Ovary (tissue), 9 donors: Measurements from ENCODE around the gene ERI3. TPM values are rescaled to one million over a fixed set of nuclear protein-coding genes. Genes with fewer than 3 reads are reported as not detected.

ENCODE experiments used
- DNase-seq, 5 donors: peaks; one replicate each; pipeline ENCODE4 v3.0.0-alpha.2; 2019 to 2020
- H3K27ac ChIP-seq, 2 donors: fragments of 200-600 bp; one replicate each; pipeline versions ENCODE4 v1.5.1 to v1.8.0; 2019 to 2022
- H3K27me3 ChIP-seq: fragments of 200-600 bp; one replicate; pipeline ENCODE4 v1.8.0; 2022
- H3K36me3 ChIP-seq: fragments of 200-600 bp; sonication (generic); one replicate; pipeline ENCODE4 v1.5.1; 2019
- H3K4me1 ChIP-seq: one replicate; pipeline ENCODE4 v1.8.1; 2013; ENCODE audit warnings: mild to moderate bottlenecking, moderate library complexity; ENCODE audit not compliant: insufficient read depth
- H3K4me3 ChIP-seq: fragments of 200-600 bp; sonication (generic); one replicate; pipeline ENCODE4 v1.5.1; 2017
- H3K9me3 ChIP-seq, 2 donors: fragments of 200-600 bp in 1 of 2; sonication (generic) in 1 of 2; one replicate each; pipeline versions ENCODE4 v1.5.1 to v1.8.1; 2013 to 2019; ENCODE audit warnings: mild to moderate bottlenecking in 1 of 2, moderate library complexity in 1 of 2
- CTCF ChIP-seq, 3 donors: fragments of 450-650 bp in 2 of 3; fragments of 200-600 bp in 1 of 3; IDR thresholded peaks; one replicate each; pipeline versions ENCODE4 v1.5.1 to v1.8.0; 2016 to 2022; ENCODE audit warnings: antibody characterized with exemption in 3 of 3, mild to moderate bottlenecking in 1 of 3
- EP300 ChIP-seq: sonication (generic); formaldehyde crosslinking; IDR thresholded peaks from one replicate; pipeline ENCODE4 v1.6.1; 2017; ENCODE audit warnings: antibody characterized with exemption
- POLR2A ChIP-seq: fragments of 450-650 bp; IDR thresholded peaks from one replicate; pipeline ENCODE4 v1.6.1; 2017; ENCODE audit warnings: antibody characterized with exemption, mild to moderate bottlenecking, moderate library complexity
- WGBS, 3 donors: extraction: QIAGEN DNeasy Blood & Tissue Kit in 1 of 3; methylation state at CpG; one replicate each; pipeline versions ENCODE4 v1.1.5 to v1.1.7; 2013 to 2017; 5-methylcytosine and 5-hydroxymethylcytosine counted together
- intact Hi-C, 4 donors: fragments of 100-400 bp; cut with DNase I; formaldehyde crosslinking; loops; one replicate each; pipeline versions ENCODE4 v1.11.0 to v1.15.1; 2022 to 2023
- polyA plus RNA-seq, 2 donors: library from polyadenylated mRNA; stranded (reverse); fragments of 200-250 nt in 1 of 2; fragments of 350-450 nt in 1 of 2; fragmentation: Illumina TruSeq in 1 of 2; extraction: RNeasy Lipid Tissue Mini Kit (QIAGEN cat#74804) in 1 of 2; gene quantifications; one replicate each; pipeline ENCODE4 v1.2.3, GENCODE V29; 2013 to 2014
- total RNA-seq, 7 donors: library from RNA; depleted of rRNA in 2 of 7; stranded (reverse); fragments of >200 nt in 2 of 7; fragmentation: NEBNext Ultra II Directional in 3 of 7; extraction: Animal tissue kit (Norgen Biotek cat#: 25700) in 3 of 7; gene quantifications; one replicate each; pipeline versions ENCODE4 v1.1.0 to v1.2.4, GENCODE V29; 2016 to 2023
- donor health status: DM: no; HTN: no; CAD: no; lungs with moderate emphysema.
- donor health status: DM: no; HTN: no; CAD: no.
- donor health status: Bipolar disorder and iron deficiency.
- donor health status: DM: yes; HTN: yes; CAD: no.
- donor health status: DM: no; HTN: no; CAD: no.
- donor health status: DM: yes; HTN: yes; CAD: no.

Gene ERI3
- total and polyA plus RNA-seq, 9 donors: 35.4 to 67.0 (median 48.9) TPM

DNA sequence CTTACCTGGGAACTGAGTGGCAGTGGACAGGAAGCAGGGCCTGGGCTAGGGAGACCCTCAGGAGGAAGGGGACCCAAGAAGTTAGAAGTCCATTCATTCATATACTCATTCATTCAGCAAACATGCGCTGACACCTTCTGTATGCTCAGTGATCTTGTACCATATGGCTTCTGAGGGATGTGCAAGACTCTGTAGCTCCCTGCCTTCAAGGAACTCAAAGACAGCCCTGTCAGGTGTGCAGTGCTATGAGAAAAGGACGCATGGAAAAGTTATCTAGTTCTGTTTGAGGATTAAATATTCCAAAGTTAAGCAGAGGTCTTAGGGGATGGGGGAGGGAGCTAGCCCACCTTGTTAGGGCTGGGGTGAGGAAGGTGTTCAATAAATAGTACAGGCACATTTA is 129.3 kb downstream of the ERI3 start:
- H3K4me1 ChIP-seq: no peaks in the 10 kb centered on the region
- no peak for DNase-seq
- no peaks in the 10 kb centered on the region for H3K9me3 ChIP-seq
- H3K27ac ChIP-seq: no peak overlapping the region
- intact Hi-C loops: loop anchor here in 1 of 4 donors (10.0 kb wide), 1 partner anchor 369 kb away; no protein-coding TSS in a partner anchor
- no peak overlapping the region for H3K4me3 ChIP-seq
- TF ChIP-seq EP300 (no peak), POLR2A (no peak), CTCF (IDR thresholded peaks at IDR 0.05) (no peak)
- no peaks in the 10 kb centered on the region for H3K27me3 ChIP-seq
- no peaks in the 10 kb centered on the region for H3K36me3 ChIP-seq
- WGBS, 3 donors: 94 to 98% (median 97%) methylated on average over 2 of the region's 2 CpGs

DNA sequence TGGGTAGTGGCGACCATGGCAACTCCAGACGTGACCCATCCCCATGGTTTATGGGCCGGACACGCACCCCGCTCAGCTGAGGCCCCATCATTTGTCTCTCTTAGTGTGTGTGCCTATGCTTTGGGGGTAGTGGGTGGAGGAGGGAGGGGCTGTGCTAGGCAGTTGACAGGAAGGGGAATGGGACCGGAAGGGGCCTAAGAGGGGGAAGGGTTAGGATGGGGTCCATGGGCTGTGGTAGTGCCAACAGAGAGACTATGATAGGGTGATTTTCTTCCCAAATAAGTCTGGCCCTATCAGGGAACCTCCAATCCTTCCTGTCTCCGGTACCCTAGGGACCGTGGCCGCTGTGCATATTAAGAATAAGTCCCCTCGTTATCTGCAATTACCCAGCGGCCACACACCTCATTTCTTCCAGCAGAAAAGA is 131.9 kb downstream of the ERI3 start:
- intact Hi-C loops: loop anchor here in 1 of 4 donors (5.0 to 10.0 kb wide), 2 partner anchors 94 to 372 kb away; no protein-coding TSS in a partner anchor
- no peak for DNase-seq
- Histone ChIP-seq H3K27ac (no peak overlapping the region), H3K36me3 (no peaks in the 10 kb centered on the region), H3K4me3 (no peak overlapping the region), H3K9me3 (no peaks in the 10 kb centered on the region), H3K27me3 (no peaks in the 10 kb centered on the region), H3K4me1 (no peaks in the 10 kb centered on the region)
- 86 to 91% (median 88%) methylated on average over 11 of the region's 11 CpGs for whole genome bisulfite sequencing, 3 donors
- no peak for TF ChIP-seq CTCF (IDR thresholded peaks at IDR 0.05)
- no peak for TF ChIP-seq EP300
- no peak for TF ChIP-seq POLR2A

DNA sequence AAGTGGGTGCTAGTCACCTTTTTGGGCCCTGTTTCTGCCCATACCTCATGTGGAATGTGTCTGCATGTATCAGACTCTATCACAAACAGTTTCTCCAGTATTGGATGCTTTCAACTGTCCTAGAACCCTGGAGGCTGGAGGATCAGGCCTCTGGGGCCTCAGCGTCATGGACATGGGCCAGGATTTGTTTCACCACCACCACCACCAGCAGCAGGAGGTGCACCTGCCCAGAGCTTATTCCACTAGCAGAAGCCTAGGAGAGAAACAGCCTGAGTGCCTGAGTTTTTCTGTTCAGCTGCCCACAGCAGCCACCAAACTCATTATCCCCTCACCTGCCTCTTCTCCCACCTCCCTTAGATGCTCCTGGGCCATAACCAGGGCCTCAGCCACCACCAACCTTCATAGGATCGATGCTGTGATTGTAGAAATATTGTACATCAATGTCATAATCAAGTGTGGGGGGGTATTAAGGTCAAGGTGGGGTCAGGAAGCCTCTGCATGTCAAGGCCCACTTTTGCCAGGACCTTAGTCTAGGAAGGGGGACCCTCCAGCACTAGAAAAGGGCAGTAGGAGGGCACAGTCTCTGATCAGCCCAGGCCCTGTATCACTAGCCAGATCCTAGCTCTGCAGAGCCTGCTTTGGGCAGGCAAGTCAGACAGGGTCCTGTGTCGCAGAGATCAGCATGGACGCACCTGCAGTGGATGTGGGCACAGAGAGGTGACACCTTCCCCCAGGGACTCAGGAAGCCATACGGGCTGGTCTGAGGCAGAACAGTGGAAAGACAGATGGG is 132.5 kb downstream of the ERI3 start:
- WGBS, 3 donors: 70 to 80% (median 73%) methylated on average over 5 of the region's 5 CpGs
- Histone ChIP-seq H3K9me3 (no peaks in the 10 kb centered on the region), H3K4me1 (no peaks in the 10 kb centered on the region), H3K36me3 (no peaks in the 10 kb centered on the region), H3K27me3 (no peaks in the 10 kb centered on the region), H3K27ac (no peak overlapping the region), H3K4me3 (no peak overlapping the region)
- intact Hi-C loops: loop anchor here in 1 of 4 donors (5.0 to 10.0 kb wide), 2 partner anchors 95 to 372 kb away; no protein-coding TSS in a partner anchor
- TF ChIP-seq CTCF (IDR thresholded peaks at IDR 0.05) (no peak), EP300 (no peak), POLR2A (no peak)
- no peak for DNase-seq

DNA sequence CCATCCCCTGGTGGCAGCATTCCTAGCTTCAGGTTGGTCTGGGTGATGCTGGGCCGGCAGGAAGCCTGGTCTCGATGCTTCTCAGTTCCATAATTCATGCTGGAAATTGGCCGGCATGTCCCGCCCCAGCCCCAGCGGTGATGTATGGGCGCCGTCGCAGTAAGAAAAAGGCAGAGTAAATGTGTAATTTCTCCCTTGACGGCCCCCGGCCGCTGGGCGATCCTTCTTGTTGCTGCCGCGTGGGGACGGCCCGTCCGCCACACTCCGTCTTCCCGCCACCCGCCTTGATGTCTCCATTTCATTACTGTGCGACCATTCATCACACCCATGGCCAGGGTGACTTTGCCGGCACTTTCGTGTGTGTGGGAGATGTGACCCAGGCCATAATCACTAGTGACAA is 133.3 kb downstream of the ERI3 start:
- intact Hi-C loops: loop anchor here in 1 of 4 donors (5.0 to 10.0 kb wide), 2 partner anchors 96 to 373 kb away; no protein-coding TSS in a partner anchor
- WGBS, 3 donors: 83 to 88% (median 84%) methylated on average over 23 of the region's 23 CpGs
- Histone ChIP-seq H3K27me3 (no peaks in the 10 kb centered on the region), H3K4me1 (no peaks in the 10 kb centered on the region), H3K27ac (no peak overlapping the region), H3K36me3 (no peaks in the 10 kb centered on the region), H3K4me3 (no peak overlapping the region), H3K9me3 (no peaks in the 10 kb centered on the region)
- TF ChIP-seq EP300 (no peak), POLR2A (no peak), CTCF (IDR thresholded peaks at IDR 0.05) (no peak)
- no peak for DNase-seq
